Cardiac septum (tissue), 1 donor: Measurements from ENCODE around the gene KRT16. TPM values are rescaled to one million over a fixed set of nuclear protein-coding genes. Genes with fewer than 3 reads are reported as not detected.
"Not testable (repeated sequence)": the region's sequence is repeated elsewhere in the genome, so short reads cannot be mapped to it uniquely, and the experiment has no call there.

ENCODE experiments used
- DNase-seq: peaks from one replicate; pipeline ENCODE4 v3.0.0-alpha.2; 2020; ENCODE audit warnings: low spot score
- intact Hi-C: fragments of 100-400 bp; cut with DNase I; formaldehyde crosslinking; loops from one replicate; pipeline ENCODE4 v1.14.0; 2022
- long read RNA-seq: library from polyadenylated mRNA; unstranded; transcript quantifications from one replicate; pipeline ENCODE4 v2.0.0, GENCODE V29; 2021
- total RNA-seq: library from RNA; stranded (reverse); fragmentation: NEBNext Ultra II Directional; extraction: Animal tissue kit (Norgen Biotek cat#: 25700); gene quantifications from one replicate; pipeline ENCODE4 v1.2.1, GENCODE V29; 2021
- donor health status: DM: no; HTN: no; CAD: no.

The KRT16 gene
- not detected for total RNA-seq
- long read RNA-seq = 0 reads

DNA sequence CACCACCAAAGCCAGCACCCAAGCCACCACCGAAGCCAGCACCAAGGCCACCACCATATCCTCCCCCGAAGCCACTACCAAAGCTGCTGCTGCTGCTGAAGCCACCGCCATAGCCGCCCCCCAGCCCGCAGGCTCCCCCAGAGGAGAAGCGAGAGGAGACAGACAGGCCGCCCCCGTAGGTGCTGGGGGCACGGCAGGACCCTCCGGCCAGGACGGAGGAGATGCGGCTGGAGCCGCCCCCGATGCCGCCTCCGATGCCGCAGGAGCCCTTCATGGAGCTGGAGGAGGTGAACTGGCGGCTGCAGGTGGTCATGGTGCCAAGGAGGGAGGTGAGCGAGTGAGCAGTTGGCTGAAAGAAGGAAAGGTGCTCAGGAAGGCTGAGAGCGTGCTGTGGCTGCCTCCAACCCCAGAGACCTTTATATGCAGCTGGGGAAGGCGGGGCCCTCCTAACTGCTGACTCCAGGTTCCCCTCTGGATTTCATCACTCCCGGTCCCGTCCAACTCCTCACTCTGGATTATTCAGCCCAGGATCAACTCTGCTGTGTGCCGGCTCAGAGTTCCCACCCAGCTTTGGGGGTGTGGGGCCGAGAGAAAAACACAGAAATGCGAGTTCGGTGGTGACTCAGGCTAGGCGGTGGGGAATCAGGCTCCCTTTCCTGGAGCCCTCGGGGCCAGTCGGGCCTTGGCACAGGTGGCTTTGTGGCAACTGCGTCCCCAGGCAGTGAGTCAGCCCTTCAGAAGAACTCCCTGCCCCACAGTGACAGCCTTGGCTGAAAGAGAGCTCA lies at the start of gene KRT16:
KRT16 (minus strand) TSS at position 392 of the 785 bp plus-strand sequence; CDS start at position 313, 79 bp downstream.
- intact Hi-C loops, DNase-seq: not testable (repeated sequence)

- no peak for DNase-seq
- intact Hi-C loops = loop anchor here (5.0 kb wide), 2 partner anchors 753 to 858 kb away; no protein-coding TSS in a partner anchor
These were observed 47.7 kb upstream of the KRT16 start for GRCh38 chr17:41660221-41660711.

DNA sequence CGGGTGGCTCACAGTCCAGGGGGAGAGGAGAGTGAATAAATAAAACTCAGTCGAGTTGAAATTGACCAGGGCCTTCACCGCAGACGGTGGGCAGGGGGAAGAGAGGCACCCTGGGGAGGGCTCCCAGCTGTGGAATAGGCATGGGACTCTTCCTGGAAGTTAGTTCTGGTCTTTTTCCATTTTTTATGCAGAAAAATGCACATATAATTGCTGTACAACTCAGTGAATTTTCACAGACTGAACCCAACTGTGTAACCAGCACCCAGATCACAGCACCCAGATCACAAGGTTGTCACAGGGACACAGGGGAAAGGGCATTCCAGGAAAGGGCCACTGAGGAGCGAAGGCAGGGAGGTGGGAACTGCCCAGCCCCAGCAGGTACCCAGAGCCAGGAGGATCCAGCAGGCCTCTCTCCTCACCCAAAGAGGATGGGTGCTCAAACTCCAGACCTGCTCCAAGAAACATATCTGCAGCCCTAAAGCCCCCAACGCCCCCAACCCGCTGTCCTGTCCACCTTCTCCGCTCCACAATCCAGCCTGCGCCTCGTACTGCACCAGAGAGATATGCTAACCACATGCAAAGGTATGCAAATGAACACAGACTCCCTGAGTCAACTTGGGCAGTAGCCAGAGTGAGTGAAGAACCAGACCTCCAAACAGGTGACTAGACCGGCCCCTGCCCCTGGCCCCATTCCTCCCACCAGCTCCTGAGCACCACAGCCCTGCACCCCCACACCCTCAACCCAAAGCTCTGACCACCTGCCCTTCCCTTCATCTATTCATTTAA lies 47.1 kb upstream of the KRT16 start:
- no peak for DNase-seq
- intact Hi-C loops = loop anchor here (5.0 kb wide), 2 partner anchors 752 to 857 kb away; no protein-coding TSS in a partner anchor

- intact Hi-C loops = no loop called here
- no peak for DNase-seq
These were observed 46.3 kb upstream of the KRT16 start for GRCh38 chr17:41658846-41659245.

DNA sequence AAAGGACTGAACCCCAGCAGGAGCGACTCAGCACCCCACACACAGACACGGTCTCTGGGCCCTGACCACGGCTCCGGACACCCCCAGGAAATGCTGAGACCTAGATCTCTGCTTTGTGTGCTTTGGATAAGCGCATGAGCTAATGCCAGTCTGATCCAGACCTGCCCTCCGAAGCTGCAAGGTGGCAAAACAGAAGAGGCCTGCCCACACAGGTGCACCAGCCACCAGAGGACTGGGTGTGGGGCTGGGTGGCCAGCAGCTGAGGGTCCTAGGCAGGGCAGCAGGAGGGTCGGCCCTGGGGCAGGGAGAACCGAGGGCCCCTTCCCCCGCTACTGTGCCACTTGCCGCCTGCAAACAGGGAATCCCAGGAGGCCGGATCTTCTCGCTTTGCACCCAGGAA lies 45.4 kb upstream of the KRT16 start:
- intact Hi-C loops = no loop called here
- DNase-seq = no peak

DNA sequence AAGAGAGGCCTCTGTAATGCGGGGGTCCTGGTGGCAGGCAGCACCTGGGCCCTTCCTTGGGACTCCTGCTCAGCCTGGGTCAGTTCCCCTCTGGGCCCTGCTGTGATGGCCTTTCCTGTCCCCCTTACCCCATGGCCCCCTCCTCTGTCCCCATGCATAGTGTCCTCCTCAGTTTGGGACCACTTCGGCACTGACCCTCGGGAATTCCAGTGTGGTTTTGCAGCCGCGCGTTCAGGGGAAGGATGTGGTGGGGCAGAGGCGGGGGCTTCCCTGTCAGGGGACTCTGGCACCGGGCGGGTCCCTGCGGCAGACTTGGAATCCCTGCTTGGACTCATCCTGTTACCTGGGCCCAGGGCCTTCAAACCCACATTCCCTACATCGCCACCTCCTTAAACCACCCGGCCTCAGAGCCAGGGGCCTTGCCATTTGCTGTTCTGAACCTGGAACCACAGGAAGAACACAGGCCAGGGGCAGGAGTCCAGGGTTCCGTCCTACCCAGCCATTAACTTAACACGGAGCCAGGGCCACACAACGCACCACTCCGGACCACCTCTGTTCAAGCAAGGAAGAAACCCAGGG lies 44.7 kb upstream of the KRT16 start:
- intact Hi-C loops = no loop called here
- no peak for DNase-seq

DNA sequence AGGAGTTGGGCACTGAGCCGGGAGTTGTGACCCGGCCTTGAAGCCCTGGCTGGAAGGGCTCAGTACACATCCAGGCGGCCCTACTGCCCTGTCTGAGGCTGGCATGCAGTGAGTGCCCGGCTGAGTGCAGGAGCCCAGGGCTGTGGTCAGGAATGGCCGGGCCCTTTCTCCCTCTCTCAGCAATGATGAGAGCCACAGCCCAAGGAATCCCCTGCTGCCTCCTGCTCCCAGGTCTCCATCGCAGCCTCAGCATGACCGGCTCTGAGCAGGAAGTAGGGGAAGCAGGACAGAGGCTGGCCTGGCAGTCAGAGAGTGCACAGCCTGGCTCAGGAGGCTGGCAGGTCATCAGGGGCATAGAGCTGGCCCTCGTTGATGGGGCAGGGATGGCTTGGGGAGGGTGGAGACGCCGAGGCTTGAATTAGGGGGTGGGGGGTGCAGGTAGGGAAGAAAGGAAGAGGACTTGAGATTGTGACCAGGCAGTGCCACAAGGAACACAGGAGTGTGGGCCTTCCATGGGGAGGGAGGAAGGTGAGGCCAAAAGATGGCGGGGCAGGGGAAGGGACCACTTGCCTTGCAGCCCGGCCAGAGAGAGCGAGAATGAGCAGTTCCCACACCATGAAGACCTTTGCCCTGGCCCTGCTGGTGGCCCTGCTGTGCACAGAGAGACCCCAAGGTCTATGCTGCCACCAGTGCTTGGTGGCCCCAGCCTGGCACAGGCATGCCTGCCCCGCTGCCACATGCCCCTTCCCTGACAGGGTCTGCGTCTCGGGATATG lies 43.9 kb upstream of the KRT16 start:
- no peak for DNase-seq
- intact Hi-C loops = no loop called here

DNA sequence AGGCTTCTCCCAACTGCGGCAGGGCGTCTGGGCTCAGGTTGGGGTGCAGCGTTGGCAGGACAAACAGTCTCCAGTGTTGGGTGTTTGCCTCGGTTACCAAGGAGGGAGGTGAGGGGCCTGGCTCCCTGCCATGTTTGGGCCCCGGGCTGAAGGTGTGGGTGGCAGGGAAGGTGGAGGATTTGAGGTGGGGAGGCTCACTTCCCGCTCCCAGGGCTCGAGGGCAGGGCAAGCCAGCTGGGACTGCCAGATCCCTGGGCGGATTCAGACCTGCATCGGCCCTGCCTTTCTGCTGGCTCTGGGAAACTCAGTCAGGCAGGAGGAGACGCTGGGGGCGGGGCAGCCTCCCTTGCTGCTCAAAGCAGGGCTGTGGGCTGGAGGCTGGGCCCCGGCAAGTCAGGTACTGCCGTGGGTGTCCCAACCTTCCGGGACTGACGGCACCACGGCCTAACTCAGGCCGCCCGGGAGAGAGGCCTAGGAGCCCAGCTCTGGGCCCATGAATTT lies 43.1 kb upstream of the KRT16 start:
- DNase-seq = no peak
- intact Hi-C loops = no loop called here

DNA sequence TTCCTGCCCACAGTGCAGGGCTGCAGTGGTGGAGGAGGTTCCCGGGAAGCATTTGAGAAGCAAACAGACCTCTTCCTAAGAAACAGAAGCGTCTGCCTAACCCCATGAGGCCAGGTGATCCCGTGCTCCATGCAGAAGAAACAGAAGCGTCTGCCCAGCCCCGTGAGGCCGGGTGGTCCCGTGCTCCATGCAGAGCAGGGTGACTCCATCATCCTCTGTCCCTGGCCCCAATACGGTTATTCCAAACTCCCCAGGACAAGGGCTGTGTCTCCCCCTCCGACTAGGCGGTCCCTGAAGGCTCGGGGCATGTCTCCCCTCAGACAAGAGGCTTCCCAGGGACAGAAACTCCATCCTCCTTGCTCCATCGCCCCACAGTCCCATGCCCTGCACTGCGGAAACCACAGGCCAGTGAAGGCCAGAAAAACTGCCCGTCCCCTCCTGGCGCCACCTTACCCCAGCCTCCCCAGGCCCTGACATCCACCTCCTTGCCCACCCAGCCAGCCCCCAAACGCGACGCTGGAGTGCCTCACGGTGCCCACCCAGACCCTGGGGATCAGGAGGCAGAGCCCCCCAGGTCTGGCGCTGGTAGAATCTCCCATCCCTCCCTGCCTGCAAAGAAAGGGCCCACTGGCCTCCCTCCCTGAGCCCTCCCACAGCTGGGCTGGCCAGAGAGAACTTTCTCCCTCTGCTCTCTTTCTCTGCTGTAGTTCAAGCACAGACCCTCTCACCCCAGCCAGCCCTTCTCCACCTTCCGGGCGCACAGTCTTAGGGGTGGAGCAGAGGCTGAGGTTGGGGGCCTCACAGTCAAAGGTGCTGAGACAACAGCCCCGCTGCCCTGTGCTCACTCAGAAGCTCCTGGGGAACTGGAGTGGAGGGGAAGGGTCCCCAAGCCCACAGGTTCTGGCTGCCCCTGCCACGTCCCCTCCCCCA lies 42.4 kb upstream of the KRT16 start:
- intact Hi-C loops = no loop called here
- no peak for DNase-seq

GRCh38 chr17:41653892-41654677 lies 41.5 kb upstream of the KRT16 start:
- intact Hi-C loops = no loop called here

DNA sequence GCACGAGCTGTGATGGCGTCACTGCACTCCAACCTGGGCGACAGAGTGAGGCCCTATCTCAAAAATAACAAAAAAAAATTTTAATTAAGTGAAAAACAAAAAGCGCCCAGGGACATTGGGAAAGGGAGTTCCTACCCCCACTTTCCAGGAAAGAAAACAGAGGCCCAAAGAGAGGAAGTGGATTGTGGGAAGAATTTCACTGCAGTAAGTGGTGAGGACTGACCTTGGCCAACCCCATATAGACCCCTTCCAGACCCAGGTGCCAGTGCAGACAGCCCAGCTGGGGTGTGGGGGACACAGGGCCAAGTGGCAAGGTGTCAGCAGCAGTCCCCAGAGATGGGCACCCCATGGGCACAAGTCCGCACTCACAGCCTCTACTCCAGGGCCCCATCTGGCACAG lies 40.9 kb upstream of the KRT16 start:
- no peak for DNase-seq
- intact Hi-C loops = no loop called here

More at GRCh38 chr17:41653892-41654677, 41.5 kb upstream of the KRT16 start:
- DNase-seq = no peak

DNA sequence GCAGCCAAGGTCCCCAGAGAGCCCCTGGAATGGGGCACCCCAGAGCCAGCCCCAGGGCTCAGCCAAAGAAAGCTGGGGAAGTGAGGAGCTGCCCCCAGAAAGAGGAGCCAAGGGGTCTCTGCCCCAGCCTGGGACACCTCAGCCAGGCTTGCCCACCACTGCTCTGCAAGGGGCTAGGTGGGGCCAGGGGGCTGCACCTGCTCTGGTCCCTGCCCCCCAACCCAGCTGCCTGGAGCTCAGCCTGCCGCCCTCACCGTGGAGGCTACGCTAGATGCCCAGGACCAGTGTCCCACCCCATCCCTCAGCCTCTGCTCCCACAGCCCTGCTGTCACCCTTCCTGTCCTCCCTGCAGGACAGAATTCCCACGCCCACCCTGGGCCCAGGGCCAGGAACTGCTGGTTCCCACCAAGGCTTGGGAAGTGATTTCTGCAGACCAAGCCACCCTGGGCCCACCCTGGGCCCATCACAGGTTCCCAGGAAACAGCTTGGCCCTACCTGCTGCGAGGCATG lies 39.9 kb upstream of the KRT16 start:
- no peak for DNase-seq
- intact Hi-C loops = no loop called here

GRCh38 chr17:41651625-41652460 lies 39.3 kb upstream of the KRT16 start:
- DNase-seq = no peak
- intact Hi-C loops = no loop called here

DNA sequence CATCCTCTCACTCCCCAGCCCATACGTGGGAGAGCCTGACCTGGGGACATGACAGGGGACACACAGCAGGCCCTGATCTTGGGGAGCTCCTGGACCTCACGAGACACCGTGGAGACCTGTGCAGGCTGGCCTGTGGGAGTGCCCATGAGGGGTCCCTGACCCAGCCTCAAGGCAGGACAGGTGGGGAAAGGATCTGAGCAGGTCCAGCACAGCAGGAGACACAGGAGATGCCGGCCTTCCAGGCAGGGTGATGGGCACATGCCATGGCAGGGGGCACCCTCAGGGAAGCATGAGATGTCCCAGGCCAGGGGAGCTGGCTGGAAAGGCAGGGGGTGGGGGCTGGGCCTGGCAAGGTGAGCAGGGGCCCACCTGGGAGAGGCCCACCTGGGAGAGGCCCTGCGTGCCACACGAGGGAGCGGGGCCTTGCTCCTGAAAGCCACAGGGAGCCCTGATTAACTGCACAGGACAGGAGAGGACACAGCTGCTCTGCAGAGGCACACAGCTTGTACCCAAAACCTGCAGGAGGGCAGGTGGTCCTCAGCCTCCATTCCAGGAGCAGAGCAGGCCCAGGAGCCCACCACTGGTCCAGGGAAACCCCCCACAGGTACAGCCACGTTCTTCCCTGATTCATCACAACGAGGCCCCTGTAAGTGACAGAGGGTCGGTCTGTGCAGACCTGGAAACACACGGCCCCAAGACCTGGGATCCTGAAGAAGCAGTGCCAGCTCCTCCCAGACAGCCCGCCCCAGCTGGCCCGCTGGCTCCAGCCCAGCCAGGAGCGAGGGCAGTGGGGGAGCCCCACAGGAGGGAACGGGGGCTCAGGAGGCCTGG lies 38.4 kb upstream of the KRT16 start:
- intact Hi-C loops = no loop called here
- no peak for DNase-seq

- DNase-seq = no peak
- intact Hi-C loops = loop anchor here (2.0 to 5.0 kb wide), 2 partner anchors 741 to 843 kb away; no protein-coding TSS in a partner anchor
These were observed 37.5 kb upstream of the KRT16 start for GRCh38 chr17:41649923-41650519.
